ENCODE data around the gene NSMCE1.
"Not testable (repeated sequence)": the region's sequence is repeated elsewhere in the genome, so short reads cannot be mapped to it uniquely, and the experiment has no call there.

NSMCE1 gene

DNA sequence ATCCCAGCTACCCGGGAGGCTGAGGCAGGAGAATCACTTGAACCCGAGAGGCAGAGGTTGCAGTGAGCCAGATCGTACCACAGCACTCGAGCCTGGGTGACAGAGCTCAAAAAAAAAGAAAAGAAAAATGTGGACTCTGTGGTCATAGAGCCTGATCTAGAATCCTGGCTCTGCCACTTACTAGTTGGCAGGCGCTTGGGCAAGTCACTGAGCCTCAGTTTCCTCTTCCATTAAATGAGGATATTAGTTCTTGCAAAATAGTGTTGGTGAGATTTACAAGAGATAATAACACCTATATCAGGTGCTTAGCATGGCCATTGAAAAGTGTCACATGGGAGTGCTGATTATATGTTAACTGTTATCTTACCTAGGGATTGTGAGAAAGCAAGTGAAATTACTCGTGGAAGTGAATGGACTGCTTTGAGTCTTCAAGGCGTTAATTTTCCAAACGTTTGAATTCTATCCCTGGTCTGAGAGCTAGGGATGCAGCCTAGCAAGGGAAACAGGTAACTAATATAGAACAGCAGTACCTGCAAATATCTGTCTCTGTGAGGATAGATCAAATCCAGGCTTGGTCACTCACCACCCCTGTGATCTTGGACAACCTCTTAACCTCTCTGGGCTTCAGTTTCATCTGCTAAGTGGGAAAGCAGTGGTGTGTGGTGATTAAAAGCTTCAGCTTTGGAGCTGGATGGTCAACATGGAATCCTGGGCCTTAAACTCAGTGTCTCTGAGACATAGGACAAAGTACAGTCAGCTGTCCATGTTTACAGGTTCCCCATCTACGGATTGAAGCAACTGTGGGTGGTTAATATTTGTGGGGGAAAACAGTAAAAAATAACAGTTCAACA lies 953 bp upstream of the NSMCE1 start:
- DNase-seq (ENCODE audit: low read depth): no peak

DNA sequence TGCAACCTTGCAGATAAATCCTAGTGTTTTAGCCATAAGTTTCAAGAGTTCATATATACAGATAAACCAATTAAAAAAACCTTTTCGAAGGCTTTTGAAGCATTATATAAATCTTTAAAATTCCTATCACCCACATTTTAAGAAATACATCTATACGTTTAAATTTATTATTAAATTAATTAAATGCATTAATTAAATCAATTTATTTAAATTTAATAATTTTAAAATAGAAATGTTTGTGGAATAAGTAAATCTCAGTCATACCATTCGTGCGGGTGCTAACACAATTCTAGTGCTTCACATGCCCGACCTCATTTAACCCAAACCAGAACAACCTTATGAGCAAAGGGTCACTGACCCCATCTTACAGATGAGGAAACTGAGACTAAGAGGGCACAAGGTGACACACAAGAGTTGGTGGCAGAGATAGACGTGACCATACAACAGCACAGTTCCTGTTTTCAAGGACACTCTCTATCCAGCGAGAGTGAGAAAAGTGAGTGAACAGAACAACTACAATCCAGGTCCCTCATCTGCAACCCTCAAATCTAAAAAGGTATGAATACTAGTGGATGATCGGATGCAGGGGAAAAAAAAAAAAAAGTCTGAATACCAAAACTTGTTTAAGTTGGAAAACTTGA lies 1.4 kb downstream of the NSMCE1 start:
- DNase-seq (ENCODE audit: low read depth): no peak

DNA sequence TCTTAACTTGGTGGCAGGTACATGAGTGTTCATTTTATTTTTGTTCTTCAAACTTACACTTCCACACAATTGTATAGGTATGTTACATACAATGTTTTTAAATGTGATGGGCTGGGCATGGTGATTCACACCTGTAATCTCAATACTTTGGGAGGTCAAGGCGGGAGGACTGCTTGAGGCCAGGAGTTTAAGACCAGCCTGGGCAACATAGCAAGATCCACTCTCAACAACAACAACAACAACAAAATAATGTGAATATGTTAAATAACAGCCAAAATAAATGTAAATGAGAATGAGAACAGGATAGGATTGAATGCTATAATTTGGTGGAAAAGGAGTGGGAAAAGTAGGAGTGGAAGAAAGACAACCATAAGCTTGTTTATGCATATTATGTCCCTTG lies 2.6 kb downstream of the NSMCE1 start:
- DNase-seq (ENCODE audit: low read depth): no peak

DNA sequence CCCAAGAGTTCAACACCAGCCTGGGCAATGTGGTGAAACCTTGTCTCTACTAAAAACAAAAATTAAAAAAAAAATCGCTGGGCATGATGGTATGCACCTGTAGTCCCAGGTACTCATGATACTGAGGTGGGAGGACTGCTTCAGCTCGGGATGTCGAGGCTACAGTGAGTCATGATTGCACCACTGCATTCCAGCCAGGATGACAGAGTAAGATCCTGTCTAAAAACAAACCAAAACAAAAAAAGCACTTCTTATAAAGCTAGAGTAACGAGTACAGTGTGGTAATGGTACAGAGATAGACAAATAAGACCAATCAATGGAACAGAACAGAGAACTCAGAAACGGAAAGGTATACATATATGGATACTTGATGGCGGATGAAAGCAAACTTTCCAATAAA lies 4.4 kb downstream of the NSMCE1 start:
- DNase-seq (ENCODE audit: low read depth): peak; percentile 90

DNA sequence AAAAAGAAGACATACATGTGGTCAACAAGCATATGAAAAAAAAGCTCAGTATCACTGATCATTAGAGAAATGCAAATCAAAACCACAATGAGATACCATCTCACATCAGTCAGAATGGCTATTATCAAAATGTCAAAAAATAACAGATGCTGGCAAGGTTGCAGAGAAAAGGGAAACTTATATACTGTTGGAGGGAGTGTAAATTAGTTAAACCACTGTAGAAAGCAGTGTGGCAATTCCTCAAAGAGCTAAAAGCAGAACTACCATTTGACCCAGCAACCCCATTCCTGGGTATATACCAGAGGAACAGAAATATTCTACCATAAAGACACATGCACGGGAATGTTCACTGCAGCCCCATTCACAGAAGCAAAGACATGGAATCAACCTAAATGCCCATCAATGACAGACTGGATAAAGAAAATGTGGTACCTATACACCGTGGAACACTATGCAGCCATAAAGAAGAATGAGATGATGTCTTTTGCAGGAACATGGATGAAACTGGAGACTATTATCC lies 5.6 kb downstream of the NSMCE1 start:
- DNase-seq (ENCODE audit: low read depth): not testable (repeated sequence)

DNA sequence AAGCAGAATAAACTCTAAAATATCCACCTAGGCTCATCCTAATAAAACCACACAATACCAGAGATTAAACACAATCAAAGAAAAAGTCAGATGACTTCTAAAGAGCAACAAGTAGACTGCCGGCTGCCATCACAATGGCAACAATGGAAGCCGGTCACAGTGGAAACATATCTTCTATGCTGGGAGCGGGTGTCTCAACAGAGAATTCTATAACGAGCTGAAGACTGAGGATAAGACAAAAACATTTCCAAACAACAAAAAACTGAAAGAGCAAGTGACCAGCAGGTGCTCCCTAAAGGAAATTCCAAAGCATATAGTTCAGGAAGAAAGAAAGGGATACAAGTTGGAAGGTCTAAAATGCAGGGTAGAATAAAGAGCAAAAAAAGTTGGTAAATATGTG lies 8.9 kb downstream of the NSMCE1 start:
- DNase-seq (ENCODE audit: low read depth): no peak

DNA sequence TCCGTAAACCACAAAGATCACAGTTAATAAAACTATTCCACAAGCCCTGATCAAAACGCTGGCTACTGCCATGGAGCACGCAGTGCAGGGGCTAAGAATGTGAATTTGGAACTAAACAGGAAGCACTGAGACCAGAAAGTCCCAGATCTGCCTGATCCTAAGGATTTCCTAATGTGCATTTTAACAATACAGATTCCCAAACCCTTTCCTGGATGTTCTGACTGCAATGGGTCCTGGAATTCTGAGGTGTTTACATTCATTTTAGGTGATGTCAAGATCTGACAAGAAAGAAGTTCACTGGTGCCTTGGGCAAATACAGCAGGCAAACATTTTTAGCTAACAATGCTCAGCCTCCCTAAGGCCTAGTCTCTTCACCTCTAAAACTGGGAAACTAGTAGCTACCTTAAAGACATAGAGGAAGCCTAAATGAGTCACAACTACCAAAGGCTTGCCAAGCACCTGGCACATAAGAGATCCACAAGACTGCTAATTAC lies 10.3 kb downstream of the NSMCE1 start:
- no peak for DNase-seq (ENCODE audit: low read depth)

DNA sequence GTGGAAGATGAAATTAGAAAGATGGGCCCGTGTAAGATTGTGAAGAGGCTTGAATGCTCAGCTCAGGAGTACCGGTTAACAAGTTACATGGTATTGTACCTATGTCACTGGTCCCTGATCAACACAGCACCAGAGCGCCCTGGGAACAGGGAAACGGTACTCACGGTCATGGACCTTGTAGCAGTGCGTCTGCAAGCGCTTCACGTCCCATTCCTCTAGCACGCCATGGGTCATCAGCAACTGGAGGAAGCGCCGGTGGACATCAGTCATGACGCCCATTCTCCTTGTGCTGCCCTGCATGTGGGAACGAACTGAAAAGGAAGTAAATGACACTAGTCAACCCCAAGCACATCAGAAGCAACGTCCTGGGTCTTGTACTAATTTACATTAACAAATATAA lies 11.3 kb downstream of the NSMCE1 start:
- DNase-seq (ENCODE audit: low read depth): no peak

DNA sequence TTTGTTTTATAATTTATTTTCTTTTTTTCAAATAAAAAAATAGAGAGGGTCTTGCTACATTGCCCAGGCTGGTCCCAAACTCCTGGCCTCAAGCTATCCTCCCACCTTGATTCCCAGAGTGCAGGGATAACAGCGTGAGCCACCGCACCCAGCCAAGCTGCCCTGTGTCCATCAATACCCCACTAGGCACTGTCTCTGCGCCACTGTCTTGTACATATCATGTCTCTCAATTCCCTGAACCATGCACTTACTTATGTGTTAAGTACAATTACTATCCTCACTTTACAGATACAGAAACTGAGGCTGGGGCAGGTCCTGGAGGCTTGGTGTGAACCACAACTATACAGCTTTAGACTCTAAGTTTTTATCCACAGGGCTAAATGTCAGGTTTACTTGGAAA lies 11.7 kb downstream of the NSMCE1 start:
- no peak for DNase-seq (ENCODE audit: low read depth)

DNA sequence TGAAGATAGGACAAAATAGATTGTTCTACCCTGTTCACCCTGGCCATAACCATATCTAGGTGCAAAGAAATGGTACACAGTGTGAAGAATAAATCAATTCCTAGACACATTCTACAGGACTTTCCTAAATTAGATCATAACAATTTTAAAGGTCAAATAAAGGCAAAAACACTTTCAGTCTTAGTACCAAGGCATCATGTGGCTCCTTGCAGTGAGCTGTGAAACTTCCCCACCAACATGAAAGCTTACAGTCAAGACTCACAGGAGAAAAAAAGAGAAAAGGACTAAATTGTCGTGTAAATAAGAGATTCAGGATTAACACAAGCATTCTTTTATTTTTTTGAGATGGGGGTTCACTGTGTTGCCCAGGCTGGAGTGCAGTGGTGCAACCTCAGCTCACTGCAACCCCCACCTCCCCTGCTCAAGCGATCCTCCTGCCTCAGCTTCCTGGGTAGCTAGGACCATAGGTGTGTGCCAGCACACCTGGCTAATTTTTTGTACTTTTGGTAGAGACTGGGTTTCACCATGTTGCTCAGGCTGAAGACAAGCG lies 14.2 kb downstream of the NSMCE1 start:
- DNase-seq (ENCODE audit: low read depth): peak; percentile 53

DNA sequence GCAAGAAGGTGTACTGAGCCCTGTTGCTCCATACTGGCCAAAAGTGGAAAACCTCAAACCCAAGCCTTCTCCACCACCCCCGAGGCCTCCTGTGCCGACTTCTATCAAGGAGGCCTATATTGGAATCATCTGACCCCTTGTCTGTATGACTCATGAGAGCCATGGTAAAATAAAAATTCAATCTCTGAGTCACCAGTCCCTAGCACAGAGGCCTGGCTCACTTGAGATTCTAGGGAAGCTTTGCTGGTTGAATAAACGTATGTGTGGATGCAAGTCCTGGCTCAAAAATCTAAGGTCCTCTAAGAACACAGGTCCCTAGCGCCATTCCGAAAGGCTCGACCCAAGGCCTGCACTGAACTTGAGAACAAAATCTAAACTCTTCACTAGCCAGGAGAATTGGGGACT lies 15.0 kb downstream of the NSMCE1 start:
- peak; percentile 91 for DNase-seq (ENCODE audit: low read depth)

DNA sequence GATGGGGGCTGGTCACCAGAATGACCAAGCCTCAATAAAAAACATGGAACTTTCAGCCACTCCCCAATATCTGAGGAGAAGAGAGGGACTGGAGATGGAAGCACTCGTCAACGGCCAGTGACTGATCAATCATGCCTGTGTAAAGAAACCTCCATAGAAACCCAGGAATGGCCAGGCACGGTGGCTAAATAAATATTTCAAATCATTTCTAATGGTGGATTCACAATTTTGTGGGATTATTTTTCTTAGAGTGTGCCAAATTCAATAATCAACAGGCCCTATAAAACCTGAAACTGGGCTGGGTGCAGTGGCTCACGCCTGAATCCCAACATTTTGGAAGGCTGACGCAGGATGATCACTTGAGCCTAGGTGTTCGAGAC lies 16.4 kb downstream of the NSMCE1 start:
- DNase-seq (ENCODE audit: low read depth): no peak

DNA sequence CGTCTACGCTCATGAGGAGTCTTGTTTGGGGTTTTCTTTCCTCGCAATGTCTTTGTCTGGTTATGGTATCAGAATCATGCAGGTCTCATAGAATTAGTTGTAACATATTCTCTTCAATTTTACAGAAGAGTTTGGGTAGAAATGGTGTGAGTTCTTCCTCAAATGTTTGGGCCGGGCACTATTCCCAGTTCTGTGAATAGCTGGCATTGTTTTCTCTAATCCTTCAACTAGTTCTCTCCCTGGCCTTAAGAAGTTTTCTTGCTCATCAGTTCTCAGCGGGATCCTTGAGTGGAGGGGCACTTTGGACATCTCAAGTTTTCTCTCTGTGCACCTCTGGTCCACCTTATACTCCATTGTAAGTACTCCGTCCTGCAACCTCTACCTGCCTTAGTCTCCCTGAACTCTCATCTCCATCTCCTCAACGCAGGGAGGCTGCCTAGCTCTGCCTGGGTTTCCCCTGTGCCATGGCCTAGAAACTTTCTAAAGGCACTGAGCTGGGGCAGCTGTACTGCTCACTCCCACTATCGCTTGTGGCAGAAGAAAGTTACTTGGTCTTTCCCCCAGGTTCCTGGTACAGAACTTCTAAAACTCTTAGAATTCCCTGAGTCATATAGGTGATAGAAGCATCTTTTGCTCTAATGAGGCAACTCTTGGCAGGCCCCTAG lies 16.9 kb downstream of the NSMCE1 start:
- no peak for DNase-seq (ENCODE audit: low read depth)

DNA sequence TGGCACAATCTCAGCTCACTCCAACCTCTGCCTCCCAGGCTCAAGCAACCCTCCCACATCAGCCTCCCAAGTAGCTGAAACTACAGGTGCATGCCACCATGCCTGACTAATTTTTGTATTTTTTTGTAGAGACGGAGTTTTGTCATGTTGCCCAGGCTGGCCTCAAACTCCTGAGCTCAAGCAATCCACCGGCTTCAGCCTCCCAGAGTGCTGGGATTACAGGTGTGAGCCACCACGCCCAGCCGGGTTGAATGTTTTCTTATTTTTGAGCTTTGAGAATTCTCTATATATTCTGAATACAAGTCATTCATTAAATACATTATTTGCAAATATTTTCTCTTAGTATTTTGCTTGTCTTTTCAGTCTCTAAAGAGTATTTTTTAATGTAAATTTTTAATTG lies 19.7 kb downstream of the NSMCE1 start:
- not testable (repeated sequence) for DNase-seq (ENCODE audit: low read depth)

DNA sequence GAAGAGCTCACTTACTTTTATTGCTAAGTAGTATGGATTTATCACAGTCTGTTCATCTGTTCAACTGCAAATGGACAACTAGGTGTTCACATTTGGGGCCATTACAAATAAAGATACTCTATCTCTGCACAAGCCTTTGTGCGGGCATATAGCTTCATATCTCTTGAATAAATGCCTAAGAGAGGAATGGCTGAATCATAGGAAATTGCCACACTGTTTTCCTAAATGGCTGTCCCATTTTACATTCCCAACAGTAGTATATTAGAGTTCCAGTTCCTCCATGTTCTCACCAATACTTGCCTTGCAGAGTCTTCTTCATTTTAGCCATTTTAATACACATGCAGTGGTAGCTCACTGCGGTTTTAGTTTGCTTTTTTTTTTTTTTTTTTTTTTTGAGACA lies 20.5 kb downstream of the NSMCE1 start:
- no peak for DNase-seq (ENCODE audit: low read depth)

DNA sequence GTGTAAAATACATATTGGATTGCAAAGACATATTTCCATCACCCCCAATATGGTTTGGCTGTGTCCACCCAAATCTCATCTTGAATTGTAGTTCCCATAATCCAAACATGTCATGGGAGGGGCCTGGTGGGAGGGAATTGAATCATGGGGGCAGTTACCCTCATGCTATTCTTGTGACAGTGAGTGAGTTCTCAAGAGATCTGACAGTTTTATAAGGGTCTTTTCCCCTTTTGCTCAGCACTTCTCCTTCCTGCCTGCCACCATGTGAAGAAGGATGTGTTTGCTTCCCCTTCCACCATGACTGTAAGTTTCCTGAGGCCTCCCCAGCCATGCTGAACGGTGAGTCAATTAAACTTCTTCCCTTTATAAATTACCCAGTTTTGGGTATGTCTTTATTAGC lies 21.5 kb downstream of the NSMCE1 start:
- DNase-seq (ENCODE audit: low read depth): not testable (repeated sequence)

DNA sequence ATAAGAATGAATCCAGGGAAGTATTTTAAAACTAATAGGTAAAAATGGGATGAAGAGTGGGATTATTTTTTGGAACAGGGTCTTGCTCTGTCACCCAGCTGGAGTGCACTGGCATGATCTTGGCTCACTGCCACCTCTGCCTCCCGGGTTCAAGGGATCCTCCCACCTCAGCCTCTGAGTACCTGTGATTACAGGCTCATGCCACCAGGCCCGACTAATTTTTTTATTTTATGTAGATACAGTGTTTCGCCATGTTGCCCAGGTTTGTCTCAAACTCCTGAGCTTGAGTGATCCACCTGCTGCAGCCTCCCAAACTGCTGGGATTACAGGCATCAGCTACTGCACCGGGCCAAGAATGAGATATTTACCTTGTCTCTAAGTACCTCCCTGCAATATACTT lies 22.1 kb downstream of the NSMCE1 start:
- DNase-seq (ENCODE audit: low read depth): no peak

DNA sequence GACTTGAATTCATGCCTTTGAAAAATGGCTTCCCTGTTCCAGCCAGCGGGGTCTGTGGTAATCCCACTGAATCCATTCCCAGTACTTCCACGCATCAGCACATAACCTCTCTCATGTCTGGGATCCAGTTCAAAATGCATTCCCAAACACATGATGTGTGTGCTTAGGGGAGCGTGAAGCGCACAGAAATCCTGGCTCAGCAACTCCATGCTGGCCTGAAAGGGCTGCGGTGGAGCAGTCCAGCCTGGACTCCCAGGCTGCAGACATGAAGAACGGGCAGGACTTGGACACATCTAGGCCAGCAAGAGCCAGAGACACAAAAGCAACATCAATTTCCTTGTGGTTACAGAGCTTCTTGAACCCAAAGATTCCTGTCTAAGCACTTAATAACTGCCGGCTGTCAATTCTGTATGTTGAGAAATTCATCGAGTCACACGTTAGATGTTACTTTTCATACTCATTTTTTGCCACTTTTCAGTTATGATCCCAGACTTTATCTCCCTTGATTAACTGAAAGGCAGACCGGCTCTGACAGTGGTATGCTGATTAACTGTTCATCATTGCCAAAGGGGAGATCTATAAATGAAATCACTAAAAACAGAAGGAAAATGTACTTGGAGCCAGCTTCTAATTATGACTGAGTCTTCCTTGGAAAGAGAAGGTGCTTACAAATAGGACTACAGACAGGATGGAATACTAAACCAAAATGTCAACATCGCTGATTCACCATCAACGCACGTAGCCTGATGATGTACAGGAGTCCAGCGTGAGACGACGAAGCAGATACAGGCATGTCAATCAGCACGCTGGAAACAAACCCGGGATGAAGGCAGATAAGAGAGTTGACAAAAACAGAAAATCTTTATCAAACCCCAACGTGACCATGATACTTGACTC lies 23.0 kb downstream of the NSMCE1 start:
- peak; percentile 98 for DNase-seq (ENCODE audit: low read depth)

DNA sequence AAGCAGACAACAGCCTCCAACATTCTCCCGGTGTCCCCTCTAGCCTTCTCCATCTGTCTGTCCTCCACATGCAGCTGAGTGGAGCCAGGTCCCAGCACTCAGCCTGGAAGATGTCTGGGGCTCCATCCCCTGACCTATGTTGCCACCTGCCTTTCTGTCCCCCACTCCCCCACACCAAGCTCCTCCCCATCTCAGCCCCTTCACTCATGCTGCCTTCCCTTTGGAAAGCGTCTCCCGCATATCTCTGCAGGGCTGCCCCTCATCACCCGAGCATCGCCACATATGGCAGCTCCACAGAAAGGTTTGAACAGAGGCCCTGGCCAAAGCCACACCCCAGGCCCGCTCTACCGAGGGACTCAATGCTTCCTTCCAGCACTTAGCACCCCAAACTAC lies 24.2 kb downstream of the NSMCE1 start:
- DNase-seq (ENCODE audit: low read depth): no peak

DNA sequence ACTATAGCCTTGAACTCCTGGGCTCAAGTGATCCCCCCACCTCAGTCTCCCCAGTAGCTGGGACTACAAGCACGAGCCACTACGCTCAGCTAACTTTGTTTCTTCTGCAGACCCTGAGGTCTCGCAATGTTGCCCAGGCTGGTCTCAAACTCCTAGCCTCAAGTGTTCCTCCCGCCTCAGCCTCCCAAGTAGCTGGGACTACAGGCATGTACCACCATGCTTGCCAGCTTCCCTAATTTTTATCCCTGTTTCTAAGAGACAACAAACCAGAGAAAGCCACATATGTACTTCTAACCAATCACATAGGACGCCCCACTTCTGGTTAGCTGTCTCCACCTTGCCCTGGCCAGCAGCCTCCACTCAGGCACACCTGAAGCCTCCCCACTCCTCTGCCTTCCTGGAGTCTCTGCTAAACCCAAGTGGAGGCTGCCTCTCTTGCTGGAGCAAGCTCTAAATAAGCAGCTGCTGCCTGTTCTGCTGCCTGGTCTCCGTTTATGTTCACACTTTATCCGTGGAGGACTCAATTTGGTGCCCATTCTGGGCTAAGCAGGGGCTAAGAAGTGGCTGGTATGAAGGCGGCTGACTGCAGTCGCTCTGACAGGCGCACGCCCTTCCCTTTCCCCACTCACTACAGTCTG lies 24.7 kb downstream of the NSMCE1 start:
- DNase-seq (ENCODE audit: low read depth): no peak

Data from iris pigment epithelial cell (primary cell).